ENCODE data around the gene RABGAP1L. TPM values are rescaled to one million over a fixed set of nuclear protein-coding genes. Genes with fewer than 3 reads are reported as not detected.
A peak's percentile ranks its signal among the peaks of the same experiment; 100 is the strongest.

The RABGAP1L gene
- total RNA-seq, 1 donor from 2014 or later = 48.5 TPM

- peaks cover 1% of the 10 kb centered on the region for H3K36me3 Mint-ChIP-seq
- no peaks in the 10 kb centered on the region for H3K9me3 Mint-ChIP-seq
- H3K4me1 Mint-ChIP-seq = peaks cover 35% of the 10 kb centered on the region
- no peak for DNase-seq (ENCODE audit: low spot score in 2 of 2, unreplicated experiment in 2 of 2)
- peak overlapping the region; percentile 90 for H3K27ac Mint-ChIP-seq
- H3K27me3 Mint-ChIP-seq (ENCODE audit: low read depth) = no peaks in the 10 kb centered on the region
- no peak overlapping the region for H3K4me3 Mint-ChIP-seq
- TF ChIP-seq, protein P1, sequence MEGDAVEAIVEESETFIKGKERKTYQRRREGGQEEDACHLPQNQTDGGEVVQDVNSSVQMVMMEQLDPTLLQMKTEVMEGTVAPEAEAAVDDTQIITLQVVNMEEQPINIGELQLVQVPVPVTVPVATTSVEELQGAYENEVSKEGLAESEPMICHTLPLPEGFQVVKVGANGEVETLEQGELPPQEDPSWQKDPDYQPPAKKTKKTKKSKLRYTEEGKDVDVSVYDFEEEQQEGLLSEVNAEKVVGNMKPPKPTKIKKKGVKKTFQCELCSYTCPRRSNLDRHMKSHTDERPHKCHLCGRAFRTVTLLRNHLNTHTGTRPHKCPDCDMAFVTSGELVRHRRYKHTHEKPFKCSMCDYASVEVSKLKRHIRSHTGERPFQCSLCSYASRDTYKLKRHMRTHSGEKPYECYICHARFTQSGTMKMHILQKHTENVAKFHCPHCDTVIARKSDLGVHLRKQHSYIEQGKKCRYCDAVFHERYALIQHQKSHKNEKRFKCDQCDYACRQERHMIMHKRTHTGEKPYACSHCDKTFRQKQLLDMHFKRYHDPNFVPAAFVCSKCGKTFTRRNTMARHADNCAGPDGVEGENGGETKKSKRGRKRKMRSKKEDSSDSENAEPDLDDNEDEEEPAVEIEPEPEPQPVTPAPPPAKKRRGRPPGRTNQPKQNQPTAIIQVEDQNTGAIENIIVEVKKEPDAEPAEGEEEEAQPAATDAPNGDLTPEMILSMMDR (IDR thresholded peaks at IDR 0.05; ENCODE audit: unreplicated experiment) = no peak
These were observed 841.4 kb downstream of the RABGAP1L start for GRCh38 chr1:175000697-175001187.

GRCh38 chr1:175002910-175003517 is 843.7 kb downstream of the RABGAP1L start:
- TF ChIP-seq, protein P1 (IDR thresholded peaks at IDR 0.05; ENCODE audit: unreplicated experiment) = no peak
- Mint-ChIP-seq H3K36me3 (peaks cover 4% of the 10 kb centered on the region), H3K9me3 (no peaks in the 10 kb centered on the region), H3K27me3 (ENCODE audit: low read depth) (no peaks in the 10 kb centered on the region), H3K4me3 (no peak overlapping the region), H3K27ac (no peak overlapping the region), H3K4me1 (peaks cover 24% of the 10 kb centered on the region)
- no peak for DNase-seq (ENCODE audit: low spot score in 2 of 2, unreplicated experiment in 2 of 2)

DNA sequence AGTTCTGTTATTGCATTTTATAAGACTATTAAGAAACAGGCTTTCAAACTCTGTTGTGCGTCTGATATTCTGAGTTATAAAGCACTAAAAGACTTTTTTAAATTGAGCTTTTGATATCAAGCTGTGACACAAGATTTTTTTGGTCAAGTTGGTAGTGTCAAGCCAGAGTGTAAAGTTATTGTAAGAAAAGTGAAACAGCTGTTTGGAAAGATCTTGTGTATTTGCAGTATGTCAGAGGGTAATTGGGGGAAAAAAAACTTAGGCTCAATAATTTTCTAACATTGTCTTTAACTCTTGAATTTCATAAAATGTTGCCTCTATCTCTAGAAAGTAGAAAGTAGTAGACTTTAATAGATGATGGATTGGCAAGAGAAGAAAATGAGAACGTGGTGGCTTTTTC is 844.2 kb downstream of the RABGAP1L start:
- H3K27ac Mint-ChIP-seq = peak overlapping the region; percentile 4
- no peaks in the 10 kb centered on the region for H3K9me3 Mint-ChIP-seq
- H3K36me3 Mint-ChIP-seq = peaks cover 7% of the 10 kb centered on the region
- H3K4me1 Mint-ChIP-seq = peaks cover 23% of the 10 kb centered on the region
- no peak overlapping the region for H3K4me3 Mint-ChIP-seq
- H3K27me3 Mint-ChIP-seq (ENCODE audit: low read depth) = no peaks in the 10 kb centered on the region
- TF ChIP-seq, protein P1 (IDR thresholded peaks at IDR 0.05; ENCODE audit: unreplicated experiment) = no peak
- DNase-seq (ENCODE audit: low spot score in 2 of 2, unreplicated experiment in 2 of 2) = no peak

- H3K27ac Mint-ChIP-seq = no peak overlapping the region
- peaks cover 23% of the 10 kb centered on the region for H3K4me1 Mint-ChIP-seq
- H3K4me3 Mint-ChIP-seq = no peak overlapping the region
- H3K27me3 Mint-ChIP-seq (ENCODE audit: low read depth) = no peaks in the 10 kb centered on the region
- H3K36me3 Mint-ChIP-seq = peaks cover 11% of the 10 kb centered on the region
- no peaks in the 10 kb centered on the region for H3K9me3 Mint-ChIP-seq
- DNase-seq (ENCODE audit: low spot score in 2 of 2, unreplicated experiment in 2 of 2) = no peak
- TF ChIP-seq, protein P1 (IDR thresholded peaks at IDR 0.05; ENCODE audit: unreplicated experiment) = no peak
These were observed 845.9 kb downstream of the RABGAP1L start for GRCh38 chr1:175005085-175005783.

- H3K4me1 Mint-ChIP-seq = no peaks in the 10 kb centered on the region
- no peaks in the 10 kb centered on the region for H3K9me3 Mint-ChIP-seq
- H3K27ac Mint-ChIP-seq = no peak overlapping the region
- H3K4me3 Mint-ChIP-seq = no peak overlapping the region
- DNase-seq (ENCODE audit: low spot score in 2 of 2, unreplicated experiment in 2 of 2) = no peak
- TF ChIP-seq, protein P1 (IDR thresholded peaks at IDR 0.05; ENCODE audit: unreplicated experiment) = no peak
- H3K36me3 Mint-ChIP-seq = peaks cover 37% of the 10 kb centered on the region
- no peaks in the 10 kb centered on the region for H3K27me3 Mint-ChIP-seq (ENCODE audit: low read depth)
These were observed 850.2 kb downstream of the RABGAP1L start for GRCh38 chr1:175009532-175009931.
